Colonic mucosa (tissue), 4 donors: ENCODE measurements around the gene CAMTA2. TPM values are rescaled to one million over a fixed set of nuclear protein-coding genes. Genes with fewer than 3 reads are reported as not detected.

Source experiments
- DNase-seq: peaks from one replicate; pipeline ENCODE4 v3.0.0-alpha.2; 2020
- H3K27ac ChIP-seq: fragments of 200-600 bp; one replicate; pipeline ENCODE4 v1.8.0; 2021
- H3K27me3 ChIP-seq: fragments of 200-600 bp; one replicate; pipeline ENCODE4 v1.8.0; 2021
- H3K36me3 ChIP-seq: fragments of 200-600 bp; one replicate; pipeline ENCODE4 v1.8.0; 2021
- H3K4me1 ChIP-seq: fragments of 200-600 bp; one replicate; pipeline ENCODE4 v1.8.0; 2021; ENCODE audit warnings: mild to moderate bottlenecking
- H3K4me3 ChIP-seq: fragments of 200-600 bp; one replicate; pipeline ENCODE4 v1.8.0; 2021
- H3K9ac ChIP-seq, 2 donors: one replicate each; pipeline ENCODE4 v1.7.0; 2013; ENCODE audit warnings: control low read depth in 2 of 2, low read depth in 2 of 2, low read length in 2 of 2
- H3K9me3 ChIP-seq: fragments of 200-600 bp; one replicate; pipeline ENCODE4 v1.8.0; 2021
- CTCF ChIP-seq: fragments of 200-600 bp; IDR thresholded peaks from one replicate; pipeline ENCODE4 v1.8.0; 2022; ENCODE audit warnings: antibody characterized with exemption, mild to moderate bottlenecking
- intact Hi-C: fragments of 100-400 bp; cut with DNase I; formaldehyde crosslinking; loops from one replicate; pipeline ENCODE4 v1.14.1; 2022
- total RNA-seq, 2 donors: library from RNA; stranded (reverse); fragmentation: NEBNext Ultra II Directional in 1 of 2; extraction: Animal tissue kit (Norgen Biotek cat#: 25700) in 1 of 2; gene quantifications; one replicate each; pipeline ENCODE4 v1.2.1, GENCODE V29; 2021
- donor health status: healthy.
- donor health status: DM: no; HTN: no; CAD: no.
- donor health status: DM: no; HTN: no; CAD: no.

The CAMTA2 gene, protein sequence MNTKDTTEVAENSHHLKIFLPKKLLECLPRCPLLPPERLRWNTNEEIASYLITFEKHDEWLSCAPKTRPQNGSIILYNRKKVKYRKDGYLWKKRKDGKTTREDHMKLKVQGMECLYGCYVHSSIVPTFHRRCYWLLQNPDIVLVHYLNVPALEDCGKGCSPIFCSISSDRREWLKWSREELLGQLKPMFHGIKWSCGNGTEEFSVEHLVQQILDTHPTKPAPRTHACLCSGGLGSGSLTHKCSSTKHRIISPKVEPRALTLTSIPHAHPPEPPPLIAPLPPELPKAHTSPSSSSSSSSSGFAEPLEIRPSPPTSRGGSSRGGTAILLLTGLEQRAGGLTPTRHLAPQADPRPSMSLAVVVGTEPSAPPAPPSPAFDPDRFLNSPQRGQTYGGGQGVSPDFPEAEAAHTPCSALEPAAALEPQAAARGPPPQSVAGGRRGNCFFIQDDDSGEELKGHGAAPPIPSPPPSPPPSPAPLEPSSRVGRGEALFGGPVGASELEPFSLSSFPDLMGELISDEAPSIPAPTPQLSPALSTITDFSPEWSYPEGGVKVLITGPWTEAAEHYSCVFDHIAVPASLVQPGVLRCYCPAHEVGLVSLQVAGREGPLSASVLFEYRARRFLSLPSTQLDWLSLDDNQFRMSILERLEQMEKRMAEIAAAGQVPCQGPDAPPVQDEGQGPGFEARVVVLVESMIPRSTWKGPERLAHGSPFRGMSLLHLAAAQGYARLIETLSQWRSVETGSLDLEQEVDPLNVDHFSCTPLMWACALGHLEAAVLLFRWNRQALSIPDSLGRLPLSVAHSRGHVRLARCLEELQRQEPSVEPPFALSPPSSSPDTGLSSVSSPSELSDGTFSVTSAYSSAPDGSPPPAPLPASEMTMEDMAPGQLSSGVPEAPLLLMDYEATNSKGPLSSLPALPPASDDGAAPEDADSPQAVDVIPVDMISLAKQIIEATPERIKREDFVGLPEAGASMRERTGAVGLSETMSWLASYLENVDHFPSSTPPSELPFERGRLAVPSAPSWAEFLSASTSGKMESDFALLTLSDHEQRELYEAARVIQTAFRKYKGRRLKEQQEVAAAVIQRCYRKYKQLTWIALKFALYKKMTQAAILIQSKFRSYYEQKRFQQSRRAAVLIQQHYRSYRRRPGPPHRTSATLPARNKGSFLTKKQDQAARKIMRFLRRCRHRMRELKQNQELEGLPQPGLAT
- 10 to 100 TPM; 39.8 to 52.6 TPM for total RNA-seq

GRCh38 chr17:4986951-4987766, at the start of gene CAMTA2:
TSS of gene CAMTA2 (minus strand) at chr17:4987675. CDS start at chr17:4986222, 1,453 bp downstream.
- peaks cover 9% of the 10 kb centered on the region for H3K4me1 ChIP-seq
- peak within 1 kb of the TSS; percentile 92 to 99 for H3K9ac ChIP-seq
- peak; percentile 72 for TF ChIP-seq CTCF
- H3K27ac ChIP-seq, result peak within 1 kb of the TSS; percentile 96
- intact Hi-C loops, result no loop called here
- peaks cover 5% of the 10 kb centered on the region for H3K36me3 ChIP-seq
- H3K27me3 ChIP-seq, result no peaks in the 10 kb centered on the region
- H3K4me3 ChIP-seq, result peak within 1 kb of the TSS; percentile 95
- no peaks in the 10 kb centered on the region for H3K9me3 ChIP-seq
- DNase-seq, result peak; percentile 94

DNA sequence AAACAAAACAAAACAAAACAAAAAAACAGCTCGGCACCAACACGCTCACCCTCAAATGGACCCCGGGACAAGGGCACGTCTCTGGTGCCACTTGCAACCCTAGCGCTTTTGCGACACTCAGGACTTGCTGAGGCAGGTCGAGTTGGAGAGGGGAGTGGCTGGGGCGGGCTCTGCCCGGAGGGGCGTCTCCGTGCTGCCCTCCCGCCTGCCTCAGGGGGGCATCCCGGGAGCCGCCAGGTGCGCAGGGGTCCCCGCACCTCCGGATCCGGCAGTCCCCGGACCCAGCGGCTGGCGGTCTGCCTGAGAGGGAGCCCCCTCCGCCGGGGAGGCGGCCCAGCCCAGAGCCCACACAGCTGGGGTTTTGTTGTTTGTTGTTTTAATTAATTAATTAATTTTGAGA, 47.8 kb upstream of the CAMTA2 start, which contains the start of gene SLC52A1:
SLC52A1 (minus strand) TSS at position 112 of the 400 bp plus-strand sequence. CDS start 820 bp downstream, outside the sequence.
- DNase-seq, result peak; percentile 52
- Histone ChIP-seq H3K27me3 (no peaks in the 10 kb centered on the region), H3K4me3 (peak within 1 kb of the TSS; percentile 28), H3K9me3 (no peaks in the 10 kb centered on the region), H3K27ac (no peak within 1 kb of the TSS), H3K4me1 (no peaks in the 10 kb centered on the region), H3K9ac (peak within 1 kb of the TSS; percentile 34 to 56), H3K36me3 (no peaks in the 10 kb centered on the region)
- intact Hi-C loops, result no loop called here
- no peak for TF ChIP-seq CTCF

DNA sequence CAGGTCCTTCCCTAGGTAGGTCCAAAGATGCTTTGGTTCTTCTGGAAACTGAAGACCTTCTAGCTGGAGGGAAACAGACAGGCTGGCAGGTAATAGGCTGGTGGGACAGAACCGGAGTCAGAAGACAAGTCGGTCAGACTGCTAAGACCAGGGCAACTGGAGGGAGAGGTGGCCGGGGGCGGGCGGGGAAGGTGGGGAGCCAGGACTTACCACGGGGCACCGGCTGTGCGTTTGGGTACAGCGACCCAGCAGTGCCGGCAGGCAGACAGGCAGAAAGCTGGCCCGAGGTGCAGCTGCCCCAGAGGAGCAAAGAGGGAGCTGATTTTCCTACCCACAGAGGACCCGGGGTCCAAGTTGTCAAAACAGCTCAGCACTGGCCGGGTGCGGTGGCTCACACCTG, 47.2 kb upstream of the CAMTA2 start:
- no peak overlapping the region for H3K27ac ChIP-seq
- H3K27me3 ChIP-seq, result no peaks in the 10 kb centered on the region
- DNase-seq, result no peak
- intact Hi-C loops, result no loop called here
- H3K4me3 ChIP-seq, result no peak overlapping the region
- no peaks in the 10 kb centered on the region for H3K9me3 ChIP-seq
- no peak for TF ChIP-seq CTCF
- peak overlapping the region in 1 of 2 donors; percentile 12 for H3K9ac ChIP-seq
- no peaks in the 10 kb centered on the region for H3K36me3 ChIP-seq
- no peaks in the 10 kb centered on the region for H3K4me1 ChIP-seq

DNA sequence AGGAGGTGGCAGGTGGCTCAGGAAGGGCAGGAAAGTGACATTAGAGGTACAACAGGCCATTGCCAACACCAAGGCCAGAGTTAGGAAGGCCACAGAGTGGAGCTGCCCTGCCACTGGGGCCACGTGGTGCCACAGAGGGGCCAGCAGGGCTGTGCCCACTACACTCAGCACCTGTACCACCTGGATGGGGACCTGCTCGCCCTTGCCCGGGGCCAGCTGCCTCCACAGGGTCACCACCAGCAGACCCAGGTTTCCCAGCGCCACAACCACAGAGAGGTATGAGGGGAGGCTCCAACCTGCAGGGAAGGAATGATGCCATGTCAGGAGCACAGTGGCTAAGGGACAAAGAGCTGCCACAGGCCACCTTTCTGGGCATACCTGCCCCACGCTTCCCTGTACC, 46.6 kb upstream of the CAMTA2 start:
- no peak for DNase-seq
- no peak for TF ChIP-seq CTCF
- Histone ChIP-seq H3K27me3 (no peaks in the 10 kb centered on the region), H3K9me3 (no peaks in the 10 kb centered on the region), H3K9ac (no peak overlapping the region), H3K4me3 (no peak overlapping the region), H3K27ac (no peak overlapping the region), H3K36me3 (no peaks in the 10 kb centered on the region), H3K4me1 (no peaks in the 10 kb centered on the region)
- intact Hi-C loops, result no loop called here
